NCI-H748 treated with DMSO at 0.1 percent for 48 hours (cell line): Measurements from ENCODE around the gene PLEKHM3.

Experiments used
- DNase-seq: peaks from one replicate; lab custom pipeline; 2025; lab: John Stamatoyannopoulos, UW

Gene PLEKHM3

GRCh38 chr2:207849443-207849842, 175.9 kb downstream of the PLEKHM3 start:
- DNase-seq, result no peak

- no peak for DNase-seq
These were observed 176.8 kb downstream of the PLEKHM3 start for GRCh38 chr2:207848545-207848928.

- peak; percentile 94 for DNase-seq
These were observed 177.4 kb downstream of the PLEKHM3 start for GRCh38 chr2:207847807-207848544.

- no peak for DNase-seq
These were observed 178.1 kb downstream of the PLEKHM3 start for GRCh38 chr2:207847098-207847806.

GRCh38 chr2:207845202-207845864, 180.0 kb downstream of the PLEKHM3 start:
- peak; percentile 17 for DNase-seq

GRCh38 chr2:207844648-207845047, 180.7 kb downstream of the PLEKHM3 start:
- no peak for DNase-seq

- DNase-seq, result no peak
These were observed 185.2 kb downstream of the PLEKHM3 start for GRCh38 chr2:207840101-207840500.

GRCh38 chr2:207839575-207839974, 185.8 kb downstream of the PLEKHM3 start:
- no peak for DNase-seq

- no peak for DNase-seq
These were observed 186.3 kb downstream of the PLEKHM3 start for GRCh38 chr2:207839028-207839427.

GRCh38 chr2:207836521-207837133, 188.7 kb downstream of the PLEKHM3 start:
- no peak for DNase-seq

GRCh38 chr2:207835805-207836204, 189.5 kb downstream of the PLEKHM3 start:
- DNase-seq, result no peak

GRCh38 chr2:207833251-207833751, 192.0 kb downstream of the PLEKHM3 start:
- DNase-seq, result no peak

GRCh38 chr2:207831584-207832248, 193.6 kb downstream of the PLEKHM3 start:
- no peak for DNase-seq

GRCh38 chr2:207830778-207831438, 194.4 kb downstream of the PLEKHM3 start:
- DNase-seq, result no peak

GRCh38 chr2:207828361-207829057, 196.8 kb downstream of the PLEKHM3 start:
- DNase-seq, result no peak

GRCh38 chr2:207825978-207826377, 199.3 kb downstream of the PLEKHM3 start:
- no peak for DNase-seq

GRCh38 chr2:207825045-207825954, 200.0 kb downstream of the PLEKHM3 start:
- no peak for DNase-seq

- DNase-seq, result no peak
These were observed 201.5 kb downstream of the PLEKHM3 start for GRCh38 chr2:207823865-207824264.
